ENCODE data around the gene PLA2R1.

PLA2R1 gene

DNA sequence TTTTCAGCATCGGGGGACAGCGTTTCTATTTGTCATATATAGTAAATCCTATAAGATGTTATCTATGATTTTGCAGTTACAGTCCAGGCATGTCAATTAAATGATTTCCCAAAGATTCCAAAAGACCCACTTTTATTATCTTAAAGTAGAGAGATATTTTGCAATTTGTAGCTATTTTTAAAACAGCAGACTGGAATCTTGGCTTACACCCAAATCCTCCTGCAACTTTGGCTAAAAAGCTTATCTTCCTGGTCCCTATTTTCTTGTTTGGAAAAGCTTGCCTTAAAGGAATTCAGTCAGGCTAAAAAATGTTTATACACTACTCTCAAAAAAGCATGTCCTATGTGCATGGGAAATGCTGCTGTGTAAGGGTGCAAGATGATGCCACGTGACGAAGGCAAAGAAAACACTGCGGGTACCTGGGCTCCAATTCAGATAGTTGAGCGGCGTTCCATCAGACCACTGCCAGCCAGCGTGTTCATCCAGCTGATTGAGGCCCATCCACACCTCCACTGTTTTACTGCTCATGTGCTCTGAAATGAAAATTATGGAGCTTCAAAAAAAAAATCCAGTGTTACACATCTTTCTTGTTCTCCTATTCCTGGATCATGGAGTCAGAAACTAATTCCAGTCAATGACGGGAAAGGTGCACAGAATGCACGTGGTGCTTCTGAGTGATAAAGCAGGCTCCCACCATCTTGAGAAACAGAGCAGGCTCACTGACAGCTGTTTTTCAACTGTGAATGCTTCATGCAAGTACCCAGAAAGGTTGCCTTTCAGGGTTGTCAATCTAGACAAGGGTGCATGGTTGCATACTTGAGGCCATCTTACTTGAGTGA is 33.8 kb downstream of the PLA2R1 start:
- DNase-seq, result no peak

DNA sequence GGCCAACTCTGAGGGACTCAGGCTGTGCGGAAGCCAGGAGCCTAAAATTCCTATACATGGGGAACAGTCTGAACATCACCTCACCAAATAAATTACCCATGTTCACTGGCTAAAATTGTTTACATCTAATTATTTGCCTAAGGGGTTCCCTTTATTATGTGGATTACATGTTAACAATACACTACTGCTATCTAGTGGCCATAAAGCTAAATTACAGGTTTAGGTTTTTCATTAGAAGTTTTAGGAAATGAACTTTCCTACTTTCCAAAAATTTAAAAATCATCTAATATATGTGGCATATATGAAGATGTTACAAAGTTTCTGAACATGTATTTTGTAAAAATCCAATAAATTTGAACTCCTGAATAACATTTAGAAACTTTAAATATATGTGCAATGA is 40.3 kb downstream of the PLA2R1 start:
- DNase-seq, result no peak

DNA sequence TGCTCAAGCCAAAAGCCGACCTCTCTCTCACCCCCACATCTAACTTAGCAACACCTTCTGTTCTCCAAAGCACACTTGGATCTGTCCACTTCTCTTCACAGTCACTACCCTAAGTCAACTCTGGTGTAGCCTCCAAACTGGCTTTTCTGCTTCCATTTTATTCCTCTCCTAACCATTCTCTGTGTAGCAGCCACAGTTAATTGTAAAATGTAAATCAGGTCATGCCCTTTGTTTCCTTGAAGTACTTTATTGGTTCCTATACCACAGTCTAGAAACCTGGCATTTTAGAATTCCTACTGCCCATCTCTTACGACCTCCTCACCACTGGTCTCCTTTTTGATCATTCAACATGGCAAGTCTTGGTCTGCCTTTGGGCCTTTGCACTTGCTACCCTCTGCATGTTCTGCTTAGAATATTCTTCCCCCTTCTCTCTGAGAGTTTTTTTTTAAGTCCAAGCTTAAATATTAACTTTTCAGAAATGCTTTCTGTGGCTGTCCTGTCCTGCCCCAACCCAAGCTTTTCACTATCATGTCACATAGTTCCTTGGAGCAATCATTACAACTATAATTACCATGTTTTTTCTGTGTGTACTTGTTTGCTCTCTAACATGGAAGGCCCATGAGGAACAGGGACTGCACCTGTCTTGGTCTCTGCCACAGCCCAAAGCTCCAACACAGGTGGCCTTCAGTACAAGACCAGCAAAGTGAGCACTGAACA is 42.9 kb downstream of the PLA2R1 start:
- DNase-seq, result no peak

DNA sequence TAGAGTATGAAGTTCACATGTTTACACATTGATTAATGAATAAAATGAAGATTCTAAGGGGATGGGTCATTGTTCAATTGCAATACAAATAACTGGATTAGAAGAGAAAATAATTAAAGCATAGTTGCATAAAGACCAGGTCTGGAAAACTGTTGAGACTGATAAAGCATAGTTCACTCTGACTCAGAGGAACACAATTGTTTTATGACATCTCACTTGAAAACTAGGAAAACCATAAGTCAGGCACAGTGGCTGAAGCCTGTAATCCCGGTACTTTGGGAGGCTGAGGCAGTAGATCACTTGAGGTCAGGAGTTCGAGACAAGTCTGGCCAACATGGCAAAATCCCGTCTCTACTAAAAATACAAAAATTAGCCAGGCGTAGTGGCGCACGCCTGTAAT is 46.7 kb downstream of the PLA2R1 start:
- no peak for DNase-seq

DNA sequence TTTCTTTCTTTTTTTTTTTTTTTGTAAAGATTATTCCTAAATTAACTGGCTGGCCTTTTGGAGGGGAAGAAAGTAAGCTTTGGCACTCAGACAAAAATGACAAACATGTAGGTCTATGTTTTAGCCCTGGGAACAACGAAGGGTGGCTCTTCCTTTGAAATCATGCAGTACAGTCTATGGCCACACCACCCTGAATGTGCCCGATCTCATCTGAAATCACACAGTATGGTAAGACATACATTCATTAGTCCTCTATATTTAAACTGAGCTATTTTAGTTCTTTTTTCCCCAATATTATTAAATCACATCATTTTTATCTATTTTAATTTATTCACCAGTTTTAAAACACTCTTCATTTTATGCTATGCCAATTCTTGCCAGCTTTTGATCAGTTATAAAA is 48.2 kb downstream of the PLA2R1 start:
- DNase-seq, result no peak

DNA sequence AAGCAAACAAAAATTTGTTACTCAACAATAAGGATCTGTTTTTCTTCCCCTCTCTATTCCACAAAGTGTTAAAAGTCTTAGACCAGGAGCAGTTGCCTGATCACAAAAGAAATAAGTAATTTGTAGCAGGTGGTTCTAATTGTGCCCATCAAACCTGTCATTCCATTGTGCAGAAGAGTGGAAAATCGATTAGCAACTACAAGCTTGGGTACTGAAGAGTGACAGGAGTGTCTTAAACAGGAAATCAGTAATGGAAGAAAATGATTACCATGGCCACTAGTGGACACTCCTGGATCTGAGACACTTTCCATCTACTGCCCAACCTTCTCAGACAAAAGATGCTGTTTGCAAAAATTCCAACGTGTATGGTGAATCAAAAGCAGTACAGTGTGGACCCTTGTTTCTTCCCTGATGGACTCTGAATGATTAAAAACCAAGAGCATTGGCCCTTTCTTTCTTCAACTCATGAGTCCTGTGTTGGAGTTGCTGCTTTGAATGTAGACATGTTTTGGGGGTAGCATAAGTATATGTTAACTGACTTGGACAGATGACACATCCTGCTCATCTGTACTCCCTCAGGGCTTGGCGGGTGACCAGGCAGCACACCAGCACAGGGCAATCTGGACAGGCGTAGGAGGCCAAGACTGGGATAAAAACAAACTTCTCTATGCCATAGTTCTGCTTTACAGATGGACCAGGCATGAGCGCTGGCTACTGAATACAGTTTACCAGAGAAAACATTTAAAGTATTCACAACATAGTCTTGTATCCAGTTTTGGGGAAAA is 51.9 kb downstream of the PLA2R1 start:
- DNase-seq, result peak; percentile 76

DNA sequence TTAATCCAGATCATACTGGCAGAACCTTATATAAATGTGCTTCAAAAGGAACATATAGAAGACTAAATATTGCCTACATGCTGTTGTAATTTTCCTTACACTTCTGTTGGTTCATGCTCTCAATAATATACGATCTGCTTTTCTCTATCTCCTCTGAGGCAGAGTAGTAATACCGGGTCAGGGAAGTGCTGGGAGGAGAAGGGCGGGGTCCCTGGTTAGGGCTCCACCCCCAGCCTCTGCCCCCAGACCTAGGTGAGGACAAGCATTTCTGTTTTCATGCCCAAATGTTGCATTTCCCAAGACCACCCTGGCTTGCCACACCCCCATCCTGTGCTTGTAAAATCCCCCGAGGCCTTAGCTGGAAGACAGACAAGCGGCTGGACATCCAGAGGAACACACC is 55.3 kb downstream of the PLA2R1 start:
- no peak for DNase-seq

DNA sequence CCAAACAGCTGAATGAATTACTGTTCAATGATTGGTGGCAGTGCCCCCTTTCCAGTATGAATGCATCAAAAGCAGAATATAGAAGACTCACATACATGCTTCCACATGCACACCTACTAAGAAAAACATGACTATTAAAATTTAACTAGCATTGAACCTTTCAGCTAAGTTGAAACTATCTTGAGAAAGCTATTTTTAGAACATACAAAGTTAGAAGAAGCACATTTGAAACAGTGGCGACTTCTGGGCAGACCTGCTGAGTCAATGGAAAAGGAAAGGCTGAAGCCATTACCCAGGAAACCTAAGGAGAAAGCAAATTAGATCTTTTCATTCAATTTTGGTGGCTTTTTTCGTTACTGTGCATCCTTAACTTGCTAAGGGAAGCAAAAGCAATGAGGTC is 55.9 kb downstream of the PLA2R1 start:
- no peak for DNase-seq

DNA sequence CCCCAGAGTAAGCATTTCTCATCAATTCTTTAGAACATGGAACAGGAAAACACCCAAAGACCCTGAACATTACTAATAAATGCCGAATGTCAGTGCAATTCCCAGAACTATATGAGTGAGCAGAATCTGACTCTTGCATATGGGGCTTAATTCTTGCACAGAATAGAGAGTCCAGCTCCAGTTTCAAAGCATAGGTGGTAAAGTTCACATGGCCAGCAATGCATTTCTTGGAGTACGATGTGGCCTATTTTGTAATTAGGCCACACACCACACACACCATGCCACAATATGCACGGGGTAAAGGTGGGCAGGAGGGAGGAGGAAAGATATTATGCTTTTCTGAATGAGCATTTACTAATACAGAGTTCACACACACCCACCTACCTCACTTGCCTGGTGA is 56.5 kb downstream of the PLA2R1 start:
- DNase-seq, result no peak

DNA sequence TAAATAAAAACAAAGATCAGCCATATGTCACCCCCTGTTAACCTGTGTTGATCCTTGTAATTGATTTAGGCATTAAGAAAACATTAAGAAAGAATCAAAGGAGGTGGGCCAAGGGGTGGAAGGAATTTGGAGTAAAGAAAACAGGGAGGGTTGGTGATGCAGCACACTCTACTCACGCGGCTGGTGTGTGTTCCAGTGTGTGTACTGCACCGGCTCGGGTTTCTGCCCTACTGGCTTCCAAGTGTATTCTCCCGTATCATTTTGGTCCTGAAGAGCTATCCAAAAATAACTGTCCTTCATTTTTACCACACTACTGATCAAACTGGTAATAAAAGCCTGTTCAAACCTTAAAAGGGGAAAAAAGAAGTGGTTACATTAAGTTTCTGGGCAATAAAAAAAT is 56.9 kb downstream of the PLA2R1 start:
- no peak for DNase-seq

DNA sequence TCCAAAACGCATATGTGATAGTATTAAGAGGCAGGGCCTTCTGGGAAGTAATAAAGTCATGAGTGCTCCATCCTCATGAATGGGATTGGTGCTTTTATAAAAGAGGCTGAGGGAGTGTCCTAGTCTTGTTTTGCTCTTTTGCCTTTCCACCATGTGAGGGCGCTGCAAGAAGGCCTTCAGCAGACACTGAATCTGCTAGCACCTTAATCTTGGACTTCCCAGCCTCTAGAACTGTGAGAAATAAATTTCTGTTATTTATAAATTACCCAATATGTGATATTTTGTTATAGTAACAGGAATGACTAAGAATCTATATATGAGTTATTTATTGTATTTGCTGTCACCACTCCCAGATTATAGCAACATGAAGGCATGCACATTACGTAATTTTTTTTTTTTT is 63.5 kb downstream of the PLA2R1 start:
- no peak for DNase-seq

DNA sequence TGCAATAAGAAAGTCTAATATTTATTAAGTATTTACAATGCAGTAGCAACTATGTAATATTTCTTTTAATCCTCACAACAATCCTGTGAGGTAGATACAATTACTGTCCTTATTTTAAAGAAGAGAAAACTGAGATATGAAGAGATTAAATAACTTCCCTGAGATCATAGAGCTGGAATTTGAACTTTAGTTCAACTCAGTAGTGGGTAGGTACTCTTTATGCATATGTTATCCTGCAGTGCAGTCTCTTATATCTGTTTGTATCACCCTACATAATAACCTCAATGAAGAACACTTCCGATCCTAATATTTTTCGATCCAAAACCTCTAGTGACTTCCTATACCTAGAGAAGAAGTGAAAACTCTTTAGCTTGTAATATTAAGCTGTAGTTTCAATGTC is 64.2 kb downstream of the PLA2R1 start:
- no peak for DNase-seq

DNA sequence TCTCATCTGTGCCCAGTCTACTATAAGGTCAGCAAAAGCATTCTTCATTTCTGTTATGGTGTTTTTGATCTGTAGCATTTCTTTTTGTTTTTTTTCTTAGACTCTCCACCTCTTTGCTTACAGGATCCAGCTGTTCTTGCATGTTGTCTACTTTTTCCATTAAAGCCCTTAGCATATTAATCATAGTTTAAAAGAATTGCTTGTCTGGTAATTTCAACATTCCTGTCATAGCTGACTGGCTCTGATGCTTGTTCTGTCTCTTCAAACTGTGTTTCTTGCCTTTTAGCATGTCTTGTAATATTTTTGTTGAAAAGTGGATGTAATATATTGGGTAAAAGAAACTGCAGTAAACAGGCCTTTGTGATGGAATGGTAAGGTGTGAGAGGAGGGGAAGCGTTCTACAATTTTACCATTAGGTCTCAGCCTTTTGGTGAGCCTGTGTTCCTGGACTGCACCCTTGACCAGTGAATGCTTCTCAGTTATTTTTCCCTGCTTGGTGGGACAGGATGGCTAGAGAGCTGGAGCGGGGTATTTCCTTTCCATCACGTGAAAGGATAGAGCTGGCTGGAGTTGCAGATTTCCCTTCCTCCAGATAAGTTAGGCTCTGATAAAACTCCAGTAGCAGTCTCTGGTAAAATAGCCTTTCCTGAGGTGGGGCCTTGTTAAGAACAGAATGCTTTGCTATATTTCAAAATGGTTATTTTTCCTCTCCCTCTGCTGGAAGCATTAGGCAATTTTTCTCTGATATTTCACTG is 65.4 kb downstream of the PLA2R1 start:
- DNase-seq, result no peak

DNA sequence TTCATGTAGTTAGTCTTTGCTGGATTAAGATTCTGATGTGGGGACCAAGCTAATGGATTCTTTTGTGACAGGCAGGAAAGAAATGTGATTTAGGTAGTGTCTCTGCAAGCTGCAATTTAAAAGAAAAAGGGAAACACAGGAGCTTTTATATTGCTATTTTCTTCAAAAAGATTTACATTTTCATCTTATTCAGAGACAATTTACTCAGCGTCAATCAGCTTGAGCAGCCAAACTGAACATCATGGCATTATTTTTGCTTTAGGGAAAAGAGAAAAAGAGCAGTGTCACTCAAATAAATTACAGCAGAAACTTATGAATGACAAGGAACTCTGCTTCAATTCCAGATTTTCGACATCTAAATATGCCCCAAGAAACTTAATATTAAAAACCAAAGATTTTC is 67.4 kb downstream of the PLA2R1 start:
- no peak for DNase-seq

DNA sequence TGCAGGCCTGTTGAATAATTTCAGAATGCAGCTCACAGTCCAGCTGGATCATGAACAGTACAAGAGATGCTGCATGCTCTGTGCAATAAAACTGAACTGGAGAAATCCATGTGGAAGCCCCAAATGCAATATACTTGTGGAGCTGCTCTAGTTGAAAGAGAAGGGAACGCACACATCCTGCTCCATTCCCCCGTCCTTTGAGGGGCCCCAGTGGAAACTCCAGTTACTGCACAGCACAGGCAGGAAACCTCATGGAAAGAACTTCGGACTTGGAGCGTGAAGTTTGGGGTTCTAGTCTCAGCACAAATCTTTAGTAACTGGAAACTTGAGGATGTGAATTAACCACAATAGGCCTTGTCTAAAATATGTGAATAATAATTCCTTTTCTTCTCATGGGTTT is 73.2 kb downstream of the PLA2R1 start:
- no peak for DNase-seq

DNA sequence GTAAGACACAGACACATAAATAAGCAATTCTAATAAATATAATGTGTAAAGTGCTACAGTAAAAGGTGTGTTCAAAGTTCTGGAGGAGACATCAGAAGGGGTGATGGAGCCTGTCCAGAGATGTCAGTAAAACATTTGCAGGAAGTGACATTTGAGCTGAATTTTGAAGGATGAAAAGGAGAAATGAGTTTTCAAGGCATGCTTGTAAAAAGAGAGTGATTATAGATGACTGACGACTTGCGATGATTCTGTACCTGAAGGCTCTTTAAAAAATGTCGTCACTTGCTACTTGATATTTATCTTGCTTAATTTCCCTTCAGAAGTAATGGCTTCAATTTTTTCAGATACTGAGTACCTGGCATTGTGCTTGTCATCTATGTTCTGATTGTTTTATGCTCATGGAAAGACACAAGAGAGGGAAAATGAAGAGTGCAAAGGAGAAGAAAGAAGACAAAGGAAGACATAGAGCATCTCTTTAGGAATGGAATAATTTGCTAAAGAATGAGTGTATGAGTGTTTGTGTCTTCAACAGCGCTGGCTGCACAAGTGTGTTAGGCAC is 73.9 kb downstream of the PLA2R1 start:
- DNase-seq, result no peak

DNA sequence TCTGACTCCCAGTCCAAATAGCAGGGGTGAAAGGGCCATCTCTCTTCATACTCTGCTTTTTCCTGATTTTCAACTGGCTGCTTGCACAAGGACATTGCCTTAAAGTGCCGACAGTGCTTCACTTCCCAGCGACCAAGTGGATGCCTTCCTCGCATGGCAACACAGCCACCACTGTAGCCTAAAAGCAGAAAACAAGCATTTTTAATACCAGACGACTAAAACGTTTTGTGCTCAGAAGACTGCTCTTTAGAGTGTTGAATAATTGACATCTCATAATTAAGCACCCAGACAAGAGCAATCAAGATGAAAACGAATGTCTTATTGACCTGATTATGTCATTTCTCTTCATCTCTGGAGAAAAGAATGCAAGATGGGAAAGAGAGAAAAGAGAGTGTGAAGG is 75.2 kb downstream of the PLA2R1 start:
- DNase-seq, result no peak

DNA sequence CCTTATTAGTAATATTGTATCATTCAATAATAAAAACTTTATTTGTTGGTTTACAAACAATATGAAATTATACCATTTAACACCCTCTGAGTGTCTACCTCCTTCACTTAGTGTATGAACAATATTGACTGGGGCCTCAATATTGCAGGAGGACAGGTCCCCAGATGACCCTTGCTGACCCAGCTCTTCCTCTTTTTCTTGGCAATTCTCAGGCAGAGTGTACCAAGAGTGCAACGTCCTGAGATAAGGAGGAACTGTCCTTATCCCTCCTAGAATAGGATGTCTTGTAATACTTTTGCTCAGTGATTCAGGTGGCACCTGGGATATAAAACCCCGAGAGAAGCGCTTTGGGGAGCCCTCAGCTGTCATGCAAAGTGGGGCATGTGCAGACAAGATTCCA is 76.8 kb downstream of the PLA2R1 start:
- no peak for DNase-seq

DNA sequence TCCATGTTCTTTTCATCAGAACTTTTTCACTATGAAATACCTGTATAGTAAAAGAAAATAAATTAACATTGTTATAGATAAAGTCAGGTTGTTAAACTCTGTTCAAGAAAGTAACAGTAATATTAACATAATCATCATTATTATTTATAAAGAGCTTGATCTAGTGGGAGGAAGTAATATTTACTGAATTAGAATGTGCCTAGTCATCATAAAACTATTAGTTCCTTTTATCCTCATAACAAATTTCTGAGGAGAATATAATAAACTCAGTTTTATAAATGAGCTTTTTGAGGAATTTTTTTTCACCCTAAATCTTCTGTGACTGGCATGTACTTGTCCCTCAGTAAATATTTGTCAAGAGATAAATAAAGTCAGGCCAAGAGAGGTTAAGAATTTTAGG is 78.4 kb downstream of the PLA2R1 start:
- no peak for DNase-seq

DNA sequence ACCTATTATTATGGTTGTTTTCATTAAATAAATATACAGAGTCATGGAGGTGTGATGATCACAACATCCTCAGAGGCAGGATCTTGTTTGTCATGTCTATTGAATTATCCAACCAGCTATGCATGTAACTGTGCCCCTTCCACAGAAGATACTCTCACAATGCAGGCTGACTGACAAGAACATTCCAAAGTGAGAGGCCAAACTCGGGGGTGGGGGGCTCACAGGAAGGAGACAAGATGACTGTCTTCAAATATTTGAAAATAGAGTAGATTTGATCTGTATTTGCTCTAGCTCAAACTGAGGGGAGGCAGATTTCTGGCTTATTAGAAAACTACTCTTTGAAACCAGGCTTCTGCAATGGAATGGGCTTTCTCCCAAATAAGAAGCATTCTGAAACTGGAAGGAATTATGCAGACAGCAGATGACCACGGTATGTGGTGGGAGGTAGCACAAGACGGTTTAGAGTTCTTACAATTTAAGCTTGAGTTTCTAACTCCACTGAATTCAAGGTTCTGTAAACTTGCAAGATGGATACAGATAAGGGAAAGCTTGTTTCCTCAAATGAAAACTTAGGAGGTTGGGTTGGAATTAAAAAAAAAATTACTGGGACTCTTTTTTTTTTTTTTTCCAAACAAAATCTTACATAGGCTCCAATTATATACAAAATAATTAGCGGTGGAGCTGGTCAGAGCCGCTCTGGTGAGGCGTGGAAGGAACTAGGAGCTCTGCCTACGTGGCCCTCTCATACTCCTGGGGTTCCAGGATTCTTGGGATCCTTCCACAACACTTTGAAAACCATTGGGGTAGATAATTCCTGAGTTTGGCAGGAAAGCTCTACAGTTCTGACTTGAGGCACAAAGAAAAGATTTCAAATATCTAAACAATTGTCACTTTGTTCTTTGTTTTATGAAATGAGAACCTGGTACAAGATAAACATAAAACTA is 79.3 kb downstream of the PLA2R1 start:
- no peak for DNase-seq

DNA sequence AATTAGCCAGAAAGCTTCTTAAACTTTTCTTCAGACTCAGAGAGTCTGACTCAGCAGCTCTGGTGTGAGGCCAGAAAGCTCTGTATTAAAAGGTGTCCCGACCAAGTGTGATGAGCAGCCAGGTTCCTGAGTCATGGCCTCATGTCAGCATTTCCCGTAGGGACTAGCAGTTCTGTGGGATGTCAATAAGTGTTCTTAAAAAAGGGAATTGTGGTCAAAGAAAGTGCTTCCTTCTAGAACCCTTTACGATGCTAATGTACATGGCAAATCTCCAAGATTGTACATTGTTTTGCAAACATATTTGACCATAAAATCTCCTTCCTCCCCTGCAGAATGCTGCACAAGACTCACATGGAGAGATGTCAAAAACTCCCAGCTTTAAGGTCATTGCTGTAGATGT is 80.1 kb downstream of the PLA2R1 start:
- DNase-seq, result peak; percentile 5
